HT-29 (cell line): ENCODE measurements around the gene HOXC12. TPM values are rescaled to one million over a fixed set of nuclear protein-coding genes. Genes with fewer than 3 reads are reported as not detected.

Experiments used
- DNase-seq: peaks from one replicate; pipeline ENCODE4 v3.0.0-alpha.2; 2015; ENCODE audit warnings: low spot score
- total RNA-seq: library from RNA; depleted of rRNA; stranded (reverse); fragments of >200 nt; shearing (Covaris generic); gene quantifications from 2 replicates; pipeline ENCODE4 v1.2.3, GENCODE V29; 2014

HOXC12 gene
- total RNA-seq, 1 experiment from 2014 or later, result 0.05 TPM

DNA sequence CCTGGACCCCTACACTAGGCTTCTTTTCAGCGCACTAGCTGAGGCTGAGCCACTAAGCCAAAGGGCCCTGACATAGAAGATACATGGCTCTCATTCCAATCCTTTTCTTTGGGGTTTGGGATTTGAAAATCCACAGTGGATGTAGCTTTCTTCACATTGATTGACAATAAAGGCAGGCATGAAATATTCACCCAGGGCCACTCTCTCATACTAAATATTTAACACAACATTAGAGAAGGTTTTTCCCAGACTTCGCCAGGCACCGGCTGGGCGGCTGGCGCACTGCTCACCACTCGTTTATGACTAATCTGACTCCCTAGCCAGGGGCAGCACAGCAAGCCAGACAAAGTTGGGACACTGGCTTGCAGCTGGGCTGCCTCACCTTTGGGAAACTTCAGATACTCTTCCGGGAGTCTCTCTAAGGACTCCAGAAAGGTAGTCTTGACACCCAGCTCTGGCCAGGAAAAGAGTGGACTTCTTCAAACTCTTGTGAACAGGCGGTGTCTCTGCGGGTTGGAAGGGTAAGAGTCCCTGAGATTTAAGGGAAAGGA, 17.5 kb downstream of the HOXC12 start:
- peak; percentile 44 for DNase-seq

DNA sequence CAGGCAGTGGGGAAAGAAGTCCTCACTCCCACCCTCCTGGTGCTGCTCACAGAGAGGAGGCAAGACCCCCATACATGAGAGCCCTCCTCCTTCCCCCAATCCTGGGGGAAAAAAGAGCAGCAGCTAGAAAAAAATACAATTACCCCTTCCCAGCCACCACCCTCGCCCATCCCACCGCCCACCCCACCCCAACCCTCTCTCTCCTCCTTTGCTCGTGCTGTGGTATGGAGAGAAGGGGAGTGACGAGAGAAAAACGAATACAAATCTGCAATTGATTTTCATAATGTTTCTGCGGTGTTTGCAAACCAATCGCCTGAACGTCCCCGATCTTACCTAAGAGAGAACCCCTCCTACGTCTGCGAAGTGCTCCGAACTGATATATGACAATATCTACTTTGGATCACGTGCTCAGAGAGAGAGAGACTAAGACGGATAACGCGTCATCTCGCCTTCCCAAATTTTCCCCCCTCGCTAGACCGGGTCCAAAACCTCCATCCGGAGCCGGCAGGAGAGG, 18.1 kb downstream of the HOXC12 start, which contains the start of gene HOXC11:
HOXC11 (plus strand) TSS at position 405 of the 514 bp plus-strand sequence. CDS start 116 bp downstream, outside the sequence.
- DNase-seq, result no peak

DNA sequence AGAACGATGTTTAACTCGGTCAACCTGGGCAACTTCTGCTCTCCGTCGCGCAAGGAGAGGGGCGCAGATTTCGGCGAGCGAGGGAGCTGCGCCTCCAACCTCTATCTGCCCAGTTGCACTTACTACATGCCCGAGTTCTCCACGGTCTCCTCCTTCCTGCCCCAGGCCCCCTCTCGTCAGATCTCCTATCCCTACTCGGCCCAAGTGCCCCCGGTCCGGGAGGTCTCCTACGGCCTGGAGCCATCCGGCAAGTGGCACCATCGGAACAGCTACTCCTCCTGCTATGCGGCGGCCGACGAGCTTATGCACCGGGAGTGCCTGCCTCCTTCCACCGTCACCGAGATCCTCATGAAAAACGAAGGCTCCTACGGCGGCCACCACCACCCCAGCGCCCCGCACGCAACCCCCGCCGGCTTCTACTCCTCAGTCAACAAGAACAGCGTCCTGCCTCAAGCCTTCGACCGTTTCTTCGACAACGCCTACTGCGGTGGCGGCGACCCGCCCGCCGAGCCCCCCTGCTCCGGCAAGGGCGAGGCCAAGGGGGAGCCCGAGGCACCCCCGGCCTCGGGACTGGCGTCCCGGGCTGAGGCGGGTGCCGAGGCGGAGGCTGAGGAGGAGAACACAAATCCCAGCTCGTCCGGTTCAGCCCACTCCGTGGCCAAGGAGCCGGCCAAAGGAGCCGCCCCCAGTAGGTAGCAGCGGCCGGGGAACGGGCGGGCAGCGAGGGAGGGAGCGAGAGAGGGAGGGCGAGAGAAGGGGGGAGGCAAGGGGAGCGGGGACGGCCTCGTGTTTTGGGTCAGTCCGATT, 18.7 kb downstream of the HOXC12 start:
- no peak for DNase-seq

DNA sequence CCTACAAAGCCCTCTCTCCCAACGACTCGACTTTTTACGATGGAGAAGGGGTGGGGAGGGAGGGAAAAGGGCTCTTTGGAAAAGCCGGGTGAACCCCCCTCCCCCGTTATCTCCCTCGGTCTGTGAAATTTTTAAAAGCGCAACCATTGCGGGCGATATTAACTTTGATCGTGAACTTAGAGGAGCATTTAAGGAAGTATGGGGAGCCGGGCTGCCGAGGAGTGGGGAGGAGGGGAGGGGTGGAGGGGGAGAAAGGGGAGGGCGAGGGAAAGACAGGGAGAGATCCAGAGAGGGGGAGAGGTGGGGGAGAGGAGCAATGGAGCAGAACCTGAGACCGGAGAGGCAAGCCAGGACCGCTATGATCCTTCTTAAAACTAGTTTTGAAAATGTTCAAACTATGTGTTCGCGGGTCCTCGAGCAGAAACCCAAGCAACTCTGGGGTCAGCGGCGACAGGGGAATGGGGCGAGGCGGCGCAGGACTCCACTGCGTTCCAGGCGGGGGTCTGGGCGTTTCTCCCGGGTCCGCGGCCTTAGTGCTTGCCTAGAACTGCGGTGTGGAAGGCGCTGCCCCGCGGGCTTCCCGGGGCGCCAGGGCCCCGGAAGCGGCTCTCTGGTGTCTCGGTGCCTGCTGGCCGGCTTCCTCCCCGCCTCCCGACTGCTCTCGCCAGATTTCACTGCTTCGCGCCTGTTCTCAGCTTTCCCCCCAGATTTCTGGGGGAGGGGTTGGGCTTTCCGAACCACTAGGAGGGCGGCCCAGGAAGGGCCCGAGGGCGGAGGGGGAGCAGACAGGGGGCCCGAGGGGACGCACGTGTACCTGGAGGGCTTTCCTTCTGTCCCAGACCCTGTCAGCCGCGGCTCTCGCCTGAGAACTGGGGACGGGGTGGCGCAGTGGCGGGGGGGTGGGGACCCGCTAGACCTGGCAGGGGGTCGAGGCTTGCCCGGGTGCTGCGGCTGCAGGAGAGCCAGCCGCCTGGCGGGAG, 19.7 kb downstream of the HOXC12 start, which contains the start of gene HOTAIR:
HOTAIR (minus strand) TSS at position 871 of the 980 bp plus-strand sequence.
- DNase-seq, result no peak

DNA sequence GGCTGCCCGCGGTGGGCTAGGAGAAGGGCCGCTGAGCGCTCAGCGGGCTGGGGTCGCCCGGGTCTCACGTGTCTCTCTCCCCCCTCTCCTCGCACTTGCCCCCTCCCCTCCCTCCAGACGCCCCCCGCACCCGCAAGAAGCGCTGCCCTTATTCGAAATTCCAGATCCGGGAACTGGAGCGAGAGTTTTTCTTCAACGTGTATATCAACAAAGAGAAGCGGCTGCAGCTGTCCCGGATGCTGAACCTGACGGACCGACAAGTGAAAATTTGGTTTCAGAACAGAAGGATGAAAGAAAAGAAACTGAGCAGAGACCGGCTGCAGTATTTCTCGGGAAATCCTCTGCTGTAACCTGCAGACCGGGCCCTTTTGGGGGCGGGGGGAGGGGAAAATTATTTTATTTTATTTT, 20.4 kb downstream of the HOXC12 start:
- DNase-seq, result no peak

DNA sequence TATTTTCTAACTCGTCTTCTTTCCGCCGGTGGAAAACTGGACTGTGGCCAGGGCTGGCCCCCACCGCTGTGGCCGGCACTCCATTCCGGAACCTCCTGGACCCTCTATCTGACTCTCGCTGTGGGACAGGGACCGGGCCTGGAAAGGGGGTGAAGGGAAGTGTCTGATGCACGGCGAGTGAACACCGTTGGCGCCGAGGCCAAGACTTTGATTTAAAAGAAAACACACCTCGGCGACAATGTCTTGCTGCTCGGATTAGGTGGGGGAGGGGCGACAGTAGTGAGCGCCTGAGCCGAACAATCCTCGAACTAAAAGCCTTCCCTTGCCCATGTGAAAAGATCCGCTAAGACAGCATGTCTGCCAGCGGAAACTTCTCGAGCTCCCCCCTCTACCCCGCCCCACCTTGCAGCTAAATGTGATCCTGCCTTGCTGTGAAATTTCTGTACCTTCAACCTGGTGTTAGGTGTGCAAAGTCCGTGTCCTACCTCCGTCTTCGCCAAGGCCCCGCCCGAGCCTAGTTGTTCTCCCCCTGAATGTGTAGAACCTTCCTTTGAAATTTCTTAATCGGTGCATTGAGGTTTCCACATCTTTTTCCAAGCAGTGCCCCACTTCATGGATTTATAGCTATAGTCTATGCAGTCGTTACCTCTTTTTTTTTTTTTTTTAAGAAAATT, 20.9 kb downstream of the HOXC12 start:
- no peak for DNase-seq

DNA sequence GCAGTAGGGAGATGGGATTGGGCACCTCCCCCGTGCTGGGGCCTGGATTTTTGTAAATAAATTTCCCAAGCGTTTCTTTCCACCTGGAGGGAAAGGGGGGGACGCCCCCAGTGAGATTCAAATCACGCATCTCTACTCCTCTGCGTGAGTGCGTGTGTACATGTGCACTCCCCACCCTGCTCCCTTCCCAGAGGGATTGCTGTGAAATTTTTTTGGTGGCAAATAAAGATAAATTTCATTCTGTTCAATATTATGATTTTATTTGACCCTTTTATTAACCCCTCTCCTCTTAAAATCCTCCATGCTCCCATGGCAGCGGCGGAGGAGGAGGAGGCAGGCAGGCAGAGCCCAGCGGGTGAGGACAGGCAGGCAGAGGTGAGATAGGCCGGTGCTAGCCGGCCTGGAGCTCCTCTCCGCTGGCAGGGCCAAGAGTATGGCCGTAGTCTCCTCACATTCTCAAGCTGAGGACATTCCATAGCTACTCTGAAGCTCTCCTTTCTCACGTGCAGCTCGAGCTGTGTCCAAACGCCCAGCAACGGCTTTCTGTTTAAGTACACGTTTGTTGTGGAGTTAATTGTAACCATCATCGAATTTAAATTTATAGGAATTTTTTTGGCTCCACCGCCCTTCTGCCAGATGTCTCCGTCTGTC, 21.6 kb downstream of the HOXC12 start:
- DNase-seq, result peak; percentile 47

DNA sequence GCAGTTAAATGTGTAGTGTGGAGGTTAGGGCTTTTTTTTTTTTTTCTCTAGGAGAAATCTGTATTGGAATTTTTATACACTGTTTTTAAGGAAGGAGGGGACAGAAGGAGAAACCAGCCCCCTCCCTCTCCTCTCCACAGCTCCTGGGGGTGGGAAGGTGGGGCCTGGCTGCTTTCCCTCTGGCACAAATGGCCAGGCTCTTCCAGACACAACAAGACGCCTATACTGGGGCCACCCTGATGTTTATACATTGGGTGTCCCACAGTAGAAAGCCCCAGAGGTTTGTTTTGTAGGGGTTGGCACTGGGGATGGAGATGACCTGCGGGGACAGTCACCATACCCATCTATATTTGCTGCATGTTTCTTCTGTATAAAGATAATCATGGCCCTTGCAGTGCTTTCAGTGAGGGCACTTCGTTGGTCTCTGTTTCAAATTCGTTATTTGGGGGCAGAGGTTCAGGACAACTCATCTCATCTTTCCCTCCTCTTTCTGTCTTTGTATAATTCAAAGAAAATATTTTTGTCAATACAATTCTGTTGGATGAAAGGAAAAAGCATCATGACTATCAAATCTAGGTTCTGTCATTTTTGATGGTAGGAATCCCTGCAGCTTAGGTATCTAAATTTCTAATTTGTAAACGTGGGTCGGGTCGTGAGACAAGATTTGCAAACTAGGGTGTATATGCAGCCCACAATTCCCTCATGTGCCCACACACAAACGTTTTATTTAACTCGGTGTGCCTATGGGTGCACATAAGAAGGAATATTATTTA, 22.3 kb downstream of the HOXC12 start:
- DNase-seq, result no peak

DNA sequence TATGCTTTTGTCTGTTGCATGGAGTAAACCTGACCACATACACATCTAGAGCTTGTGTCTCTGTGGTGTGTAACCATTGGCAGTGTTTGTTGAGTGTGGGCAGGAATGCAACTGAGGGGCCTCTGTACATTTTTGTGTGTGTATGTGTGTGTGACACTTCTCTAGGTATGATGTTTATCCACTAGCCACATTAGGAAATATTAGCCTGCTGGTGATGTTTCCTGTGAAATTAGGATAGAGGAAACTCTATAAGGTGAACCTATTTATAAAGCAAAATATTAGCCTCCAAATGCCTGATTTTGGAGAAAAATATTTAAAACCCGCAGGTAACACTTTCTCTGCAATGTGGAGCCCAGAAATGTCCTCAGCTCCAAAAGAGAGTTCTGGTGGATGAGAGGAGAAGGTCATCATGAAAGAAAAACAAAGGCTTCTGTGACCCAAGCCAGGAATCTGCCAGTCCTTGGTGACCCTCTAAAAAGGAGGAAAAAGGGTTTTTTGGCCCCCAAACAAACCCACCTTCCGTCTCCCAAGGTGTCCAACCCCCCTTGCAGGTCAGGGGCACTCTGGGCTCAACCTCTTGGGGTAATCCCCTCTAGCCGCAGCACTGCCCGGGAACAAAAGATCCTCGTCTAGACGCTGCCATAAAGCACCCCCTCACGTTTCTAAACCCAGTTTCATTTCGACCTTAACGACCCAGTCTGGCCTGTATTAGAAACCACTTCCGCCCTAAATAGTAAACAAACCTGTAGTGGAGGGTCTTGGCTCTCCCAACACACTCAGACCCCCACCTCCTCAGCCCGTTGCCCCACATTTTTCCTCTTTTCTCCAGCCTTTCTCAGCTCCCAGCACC, 23.1 kb downstream of the HOXC12 start:
- DNase-seq, result peak; percentile 68

DNA sequence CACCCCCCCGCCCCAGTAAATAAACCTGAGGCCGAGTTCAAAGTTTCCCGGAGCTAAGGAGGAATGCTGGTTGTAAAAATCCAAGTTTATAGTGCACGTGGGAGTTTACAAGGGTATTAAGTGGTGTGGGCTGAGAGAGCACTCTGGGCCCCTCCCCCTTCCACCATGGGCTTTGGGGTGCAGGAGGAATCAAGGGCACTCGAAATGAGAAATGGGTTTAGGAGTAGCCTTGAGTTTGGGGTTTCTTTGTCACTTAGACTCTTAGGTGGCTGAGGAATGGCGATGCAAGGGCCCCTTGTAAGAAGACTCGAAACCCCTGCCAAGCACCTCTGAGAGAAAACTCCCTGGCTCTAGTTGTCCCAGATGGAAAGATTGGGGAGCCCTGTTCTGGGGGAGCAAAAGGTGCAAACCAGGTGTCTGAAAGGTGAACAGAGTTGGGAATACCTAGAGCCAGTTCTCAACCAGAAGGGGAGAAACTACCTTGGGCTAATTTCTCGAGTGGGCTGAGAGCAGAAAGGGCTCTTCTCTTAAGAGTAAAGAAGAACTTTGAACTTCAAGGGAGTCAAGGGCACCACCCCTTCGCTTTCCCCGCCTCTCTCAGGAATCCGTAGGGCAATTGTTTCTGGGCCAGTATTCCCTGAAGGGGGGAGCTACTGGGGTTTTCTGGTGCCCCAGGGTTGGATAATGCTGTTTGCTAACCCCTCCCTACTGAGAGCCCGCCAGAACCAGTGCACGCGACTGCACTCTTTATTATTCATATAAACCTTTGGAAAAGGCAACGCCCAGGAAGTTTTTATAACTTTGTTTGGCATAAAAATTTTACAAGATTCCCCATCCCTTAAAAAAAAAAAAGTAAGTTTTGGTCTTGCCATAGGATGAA, 24.0 kb downstream of the HOXC12 start:
- DNase-seq, result peak; percentile 92

DNA sequence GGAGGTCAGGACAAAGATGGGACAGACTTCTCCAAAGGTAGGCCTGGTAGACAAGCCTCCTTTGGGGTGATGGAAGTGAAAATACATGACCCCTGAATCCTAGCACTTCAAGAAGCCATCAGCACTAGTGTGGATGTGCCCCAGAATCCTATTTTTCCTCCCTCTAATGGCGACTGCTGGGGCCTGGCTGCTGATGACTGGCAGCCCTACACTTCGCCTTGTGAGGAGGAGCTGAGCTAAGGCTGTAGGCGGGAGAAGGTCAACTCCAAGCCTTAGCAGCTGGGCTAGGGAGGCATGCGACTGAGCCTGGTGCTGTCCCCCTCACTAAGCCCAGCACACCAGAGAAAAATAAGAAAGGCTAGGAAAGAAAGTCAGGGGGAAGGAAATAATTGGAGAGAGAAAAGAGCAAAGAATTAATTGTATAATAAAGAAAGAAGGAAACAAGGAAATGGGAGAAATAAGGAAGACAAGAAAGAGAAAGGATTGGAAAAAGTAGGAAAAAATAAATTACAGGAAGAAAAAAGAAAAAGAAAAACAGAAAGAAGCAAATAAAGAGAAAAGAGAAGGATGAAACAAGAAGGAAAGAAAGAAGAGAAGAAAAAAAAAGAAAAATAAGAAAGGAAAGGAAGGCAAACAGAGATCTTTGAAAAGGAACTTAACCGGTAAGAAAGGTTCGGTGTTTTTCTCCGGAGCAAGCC, 25.6 kb downstream of the HOXC12 start:
- DNase-seq, result no peak

DNA sequence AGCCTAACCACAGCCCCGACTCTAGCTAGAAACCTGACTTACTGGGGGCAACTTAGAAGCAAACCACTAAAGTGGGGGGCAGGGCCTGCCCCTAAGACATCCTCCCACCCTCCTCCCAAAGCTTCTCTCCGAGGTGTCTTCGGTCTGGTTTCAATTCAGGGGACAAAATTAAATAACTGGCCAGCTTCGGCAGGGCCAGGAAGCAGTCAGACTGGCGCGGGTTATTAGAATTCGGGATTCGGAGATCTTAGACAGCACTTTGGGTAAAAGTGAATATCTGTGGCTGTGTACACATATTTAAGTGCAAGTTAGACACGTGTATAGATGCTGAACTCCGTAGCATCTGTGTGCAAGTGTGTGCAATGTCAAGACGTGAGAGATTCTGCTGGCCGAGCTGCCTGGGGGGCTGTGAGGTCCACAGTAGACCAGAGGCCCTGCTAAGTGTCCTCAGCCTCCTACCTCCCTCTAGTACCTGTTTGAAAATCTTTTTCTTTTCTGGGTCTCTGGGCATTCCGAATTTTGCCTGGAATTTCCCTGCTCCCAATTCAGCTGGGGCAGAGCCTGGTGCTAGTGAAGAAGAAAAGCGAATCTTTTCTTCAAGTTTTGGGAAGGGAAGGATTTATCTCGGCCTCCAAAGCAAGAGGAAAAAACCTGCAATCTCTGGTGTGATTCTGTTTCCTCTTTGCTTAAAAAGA, 26.2 kb downstream of the HOXC12 start:
- no peak for DNase-seq

DNA sequence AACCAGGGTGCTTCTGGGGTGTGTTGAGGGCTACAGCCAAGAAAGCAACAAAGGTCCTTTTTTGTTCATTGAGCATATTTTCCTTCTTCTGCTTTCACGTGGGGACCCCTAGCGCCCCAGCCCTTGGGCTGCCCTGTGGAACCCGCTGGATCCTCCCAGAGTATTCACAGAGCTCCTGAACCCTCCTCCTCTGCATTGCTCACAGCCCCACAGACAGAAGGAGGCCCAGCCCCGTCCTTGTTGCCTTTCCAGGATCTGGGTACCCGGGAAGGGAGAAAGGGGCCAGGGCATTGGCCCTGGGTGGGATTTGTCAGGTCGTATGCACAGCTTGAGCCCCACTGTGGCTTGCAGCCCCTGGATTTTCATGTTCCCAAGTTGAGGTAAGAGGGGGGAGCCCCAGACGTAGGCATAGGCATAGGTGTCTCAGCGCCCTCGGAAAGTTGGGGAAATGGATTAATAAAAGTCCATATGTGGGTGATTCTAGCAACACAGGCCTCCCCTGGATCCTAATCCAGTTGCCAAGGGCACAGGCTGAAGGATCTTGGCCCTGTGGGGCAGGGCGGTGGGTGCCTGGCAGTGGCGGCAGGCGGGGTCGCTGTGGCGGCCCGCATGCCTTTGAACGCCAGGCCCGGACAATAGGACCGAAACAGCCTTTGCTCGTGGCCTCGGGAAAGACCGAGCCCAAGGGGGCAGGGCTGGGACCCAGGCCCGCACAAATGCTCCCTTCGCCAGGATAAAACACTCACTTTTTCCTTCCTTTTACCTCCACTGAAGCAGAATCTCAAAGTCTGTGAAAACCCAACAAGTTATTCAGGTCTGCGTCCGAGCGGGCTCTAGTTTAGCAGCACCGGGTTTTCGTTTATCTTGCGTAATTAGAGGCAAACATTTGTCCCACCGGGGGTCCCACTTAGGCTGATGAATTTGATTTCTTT, 27.2 kb downstream of the HOXC12 start:
- no peak for DNase-seq

DNA sequence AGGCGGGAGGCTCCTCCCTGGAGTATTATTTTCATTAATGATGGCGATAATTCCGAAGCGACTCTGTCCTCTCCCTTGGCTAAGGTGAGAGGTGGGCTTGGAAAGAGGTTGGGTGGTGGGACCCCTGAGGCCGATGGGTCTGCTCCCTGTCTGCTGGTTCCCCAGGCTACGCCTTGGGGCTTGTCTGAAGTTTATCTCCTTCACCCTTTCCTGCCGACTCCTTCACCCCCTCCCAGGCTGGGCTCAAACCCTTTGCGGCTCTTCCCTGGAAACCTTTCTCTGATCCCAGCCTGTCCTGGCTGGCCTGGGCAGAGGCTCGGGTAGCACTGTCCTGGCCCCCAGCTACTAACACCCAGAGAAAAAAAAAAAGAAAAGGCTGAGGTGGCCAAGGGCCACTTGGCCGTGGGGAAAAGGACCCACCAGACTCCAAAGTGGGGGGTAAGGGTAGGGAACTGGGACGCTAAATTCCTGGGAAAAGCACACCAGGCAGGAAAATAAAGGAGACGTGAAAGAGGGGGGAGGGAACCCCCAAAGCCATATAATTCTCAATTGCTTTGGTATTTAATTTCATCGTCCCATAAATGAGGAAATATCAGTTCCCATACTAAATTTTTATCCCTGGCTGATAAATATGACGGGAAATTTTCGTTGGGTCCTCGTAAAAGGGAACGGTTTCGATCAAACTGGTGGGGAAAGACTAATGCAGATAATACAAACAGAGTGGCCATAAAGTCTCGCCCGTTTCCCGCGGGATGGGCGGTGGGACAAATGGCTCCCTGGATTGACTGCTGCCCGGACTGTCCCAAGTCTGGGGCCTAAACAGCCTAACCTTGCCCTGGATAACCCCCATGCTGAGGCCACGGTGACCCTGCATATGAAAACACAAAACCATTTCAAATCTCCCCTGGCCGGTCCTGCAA, 28.2 kb downstream of the HOXC12 start:
- DNase-seq, result no peak
